Measurements from ENCODE around the gene NFKBIL1.

NFKBIL1 gene

DNA sequence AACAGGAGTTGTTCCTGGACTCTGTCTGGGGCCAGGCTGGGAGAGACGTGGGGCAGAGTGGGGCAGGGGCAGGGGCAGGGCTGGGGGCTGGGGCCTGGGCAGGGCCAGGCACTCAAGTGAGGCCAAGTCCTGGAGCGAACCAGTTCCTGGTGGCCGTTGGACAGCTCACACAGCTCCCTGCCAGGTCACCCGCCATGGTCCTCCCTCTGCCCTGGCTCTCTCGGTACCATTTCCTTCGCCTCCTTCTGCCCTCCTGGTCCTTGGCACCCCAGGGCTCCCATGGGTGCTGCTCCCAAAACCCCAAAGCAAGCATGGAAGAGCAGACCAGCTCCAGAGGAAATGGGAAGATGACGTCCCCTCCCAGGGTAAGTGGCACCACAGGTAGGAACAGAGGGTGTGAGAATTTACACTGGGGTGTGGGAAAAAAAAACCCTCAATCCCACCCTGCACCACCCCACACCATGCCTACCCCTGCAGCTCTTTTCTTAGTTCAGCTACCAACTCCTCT, 18.5 kb upstream of the NFKBIL1 start, which contains the start of gene MCCD1:
Gene MCCD1, plus strand, starts transcription at position 142 of the 508 bp plus-strand sequence. Its CDS starts 53 bp downstream, at position 195.
- Histone ChIP-seq H3K36me3 (ENCODE audit: control insufficient read depth, insufficient read depth, low read length) (peaks cover 23% of the 10 kb centered on the region), H3K4me3 (ENCODE audit: low read depth, low read length) (no peak within 1 kb of the TSS), H3K9ac (ENCODE audit: low read depth, low read length) (no peak within 1 kb of the TSS), H3K9me3 (ENCODE audit: control insufficient read depth, insufficient read depth, low read length) (no peaks in the 10 kb centered on the region), H3K4me1 (ENCODE audit: control insufficient read depth, insufficient read depth, low read length) (peaks cover 3% of the 10 kb centered on the region), H3K27me3 (ENCODE audit: control insufficient read depth, insufficient read depth, low read length) (no peaks in the 10 kb centered on the region)

DNA sequence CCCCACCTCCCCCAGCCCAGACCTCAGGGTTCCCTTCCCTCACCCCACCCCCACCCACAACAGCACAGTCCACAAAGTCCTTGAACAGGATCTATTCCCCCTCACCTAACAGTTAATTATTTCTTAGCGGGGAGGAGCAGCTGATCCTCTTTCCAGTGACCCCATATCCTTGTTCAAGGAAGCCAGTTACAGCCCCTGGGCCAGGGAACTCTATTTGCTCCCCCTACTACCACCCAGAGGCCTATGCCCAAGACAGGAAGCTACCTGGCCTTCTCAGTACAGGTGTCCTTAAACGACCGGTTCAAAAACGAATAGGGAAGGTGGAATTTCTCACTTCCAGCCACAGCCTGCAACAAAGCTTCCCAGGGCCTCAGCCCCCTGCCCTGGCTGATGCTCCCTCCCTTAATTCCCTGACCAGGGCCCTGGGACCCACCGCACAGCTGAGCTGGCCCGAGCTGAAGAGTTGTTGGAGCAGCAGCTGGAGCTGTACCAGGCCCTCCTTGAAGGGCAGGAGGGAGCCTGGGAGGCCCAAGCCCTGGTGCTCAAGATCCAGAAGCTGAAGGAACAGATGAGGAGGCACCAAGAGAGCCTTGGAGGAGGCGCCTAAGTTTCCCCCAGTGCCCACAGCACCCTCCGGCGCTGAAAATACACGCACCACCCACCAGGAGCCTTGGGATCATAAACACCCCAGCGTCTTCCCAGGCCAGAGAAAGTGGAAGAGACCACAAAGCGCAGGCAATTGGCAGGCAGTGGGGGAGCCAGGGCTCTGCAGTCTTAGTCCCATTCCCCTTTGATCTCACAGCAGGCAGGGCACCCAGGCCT, 17.9 kb upstream of the NFKBIL1 start:
- H3K4me1 ChIP-seq (ENCODE audit: control insufficient read depth, insufficient read depth, low read length): peaks cover 3% of the 10 kb centered on the region
- H3K4me3 ChIP-seq (ENCODE audit: low read depth, low read length): no peak overlapping the region
- no peaks in the 10 kb centered on the region for H3K9me3 ChIP-seq (ENCODE audit: control insufficient read depth, insufficient read depth, low read length)
- H3K27me3 ChIP-seq (ENCODE audit: control insufficient read depth, insufficient read depth, low read length): no peaks in the 10 kb centered on the region
- H3K9ac ChIP-seq (ENCODE audit: low read depth, low read length): no peak overlapping the region
- peaks cover 29% of the 10 kb centered on the region for H3K36me3 ChIP-seq (ENCODE audit: control insufficient read depth, insufficient read depth, low read length)

DNA sequence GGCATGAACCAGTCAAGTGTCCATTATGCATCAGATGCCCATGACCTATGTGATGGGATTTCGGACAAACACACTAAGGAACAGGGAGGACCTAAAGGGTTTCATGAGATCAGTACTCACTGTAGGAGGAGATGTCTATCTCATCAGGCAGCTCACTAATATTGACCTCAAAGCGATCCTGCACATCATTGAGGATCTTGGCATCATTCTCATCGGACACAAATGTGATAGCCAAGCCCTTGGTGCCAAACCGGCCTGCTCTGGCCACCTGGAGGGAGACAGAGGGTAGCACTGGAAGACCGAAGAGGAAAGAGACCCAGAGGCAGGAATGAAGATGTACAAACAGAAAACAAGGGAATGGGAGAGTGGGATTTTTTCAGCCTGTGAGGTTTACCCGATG, 16.7 kb upstream of the NFKBIL1 start:
- H3K36me3 ChIP-seq (ENCODE audit: control insufficient read depth, insufficient read depth, low read length): peaks cover 40% of the 10 kb centered on the region

GRCh38 chr6:31531162-31531561, 16.2 kb upstream of the NFKBIL1 start:
- Histone ChIP-seq H3K9me3 (ENCODE audit: control insufficient read depth, insufficient read depth, low read length) (no peaks in the 10 kb centered on the region), H3K36me3 (ENCODE audit: control insufficient read depth, insufficient read depth, low read length) (peaks cover 46% of the 10 kb centered on the region), H3K27me3 (ENCODE audit: control insufficient read depth, insufficient read depth, low read length) (no peaks in the 10 kb centered on the region), H3K4me3 (ENCODE audit: low read depth, low read length) (no peak overlapping the region), H3K9ac (ENCODE audit: low read depth, low read length) (no peak overlapping the region), H3K4me1 (ENCODE audit: control insufficient read depth, insufficient read depth, low read length) (peaks cover 3% of the 10 kb centered on the region)

More for the DNA sequence above, 16.7 kb upstream of the NFKBIL1 start:
- H3K9ac ChIP-seq (ENCODE audit: low read depth, low read length): no peak overlapping the region
- peaks cover 3% of the 10 kb centered on the region for H3K4me1 ChIP-seq (ENCODE audit: control insufficient read depth, insufficient read depth, low read length)
- H3K9me3 ChIP-seq (ENCODE audit: control insufficient read depth, insufficient read depth, low read length): no peaks in the 10 kb centered on the region
- no peak overlapping the region for H3K4me3 ChIP-seq (ENCODE audit: low read depth, low read length)
- no peaks in the 10 kb centered on the region for H3K27me3 ChIP-seq (ENCODE audit: control insufficient read depth, insufficient read depth, low read length)

DNA sequence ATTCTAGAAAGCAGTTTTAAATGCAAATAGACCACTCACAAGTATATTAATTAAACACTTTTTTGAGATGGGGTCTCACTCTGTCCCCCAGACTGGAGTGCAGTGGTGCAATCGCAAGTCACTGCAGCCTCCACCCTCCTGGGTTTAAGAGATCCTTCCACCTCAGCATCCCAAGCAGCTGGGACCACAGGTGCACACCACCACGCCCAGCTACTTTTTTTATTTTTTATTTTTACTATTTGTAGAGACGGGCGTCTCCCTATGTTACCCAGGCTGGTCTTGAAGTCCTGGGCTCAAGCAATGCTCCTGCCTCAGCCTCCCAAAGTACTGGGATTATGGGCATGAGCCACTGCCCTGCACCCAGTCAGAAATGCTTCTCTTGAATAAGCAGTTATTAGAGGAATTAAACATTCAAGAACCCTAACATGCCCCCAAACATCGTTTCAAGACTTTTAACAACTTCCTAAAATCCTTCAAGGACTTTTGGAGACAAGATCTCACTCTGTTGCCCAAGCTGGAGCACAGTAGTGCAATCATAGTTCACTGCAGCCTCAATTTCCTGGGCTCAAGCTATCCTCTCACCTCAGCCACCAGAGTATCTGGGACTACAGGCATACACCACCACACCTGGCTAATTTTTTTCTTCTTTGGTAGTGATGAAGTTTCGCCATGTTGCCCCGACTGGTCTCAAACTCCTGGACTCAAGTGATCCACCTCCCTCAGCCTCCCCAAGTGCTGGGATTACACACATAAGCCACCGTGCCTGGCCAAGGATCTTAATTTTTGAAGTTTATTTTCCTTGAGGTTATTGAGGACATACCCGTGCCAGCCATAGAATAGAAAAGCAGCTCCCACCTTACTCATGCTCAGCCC, 15.4 kb upstream of the NFKBIL1 start:
- Histone ChIP-seq H3K9ac (ENCODE audit: low read depth, low read length) (no peak overlapping the region), H3K4me3 (ENCODE audit: low read depth, low read length) (no peak overlapping the region), H3K36me3 (ENCODE audit: control insufficient read depth, insufficient read depth, low read length) (peaks cover 52% of the 10 kb centered on the region), H3K9me3 (ENCODE audit: control insufficient read depth, insufficient read depth, low read length) (no peaks in the 10 kb centered on the region), H3K4me1 (ENCODE audit: control insufficient read depth, insufficient read depth, low read length) (peaks cover 3% of the 10 kb centered on the region), H3K27me3 (ENCODE audit: control insufficient read depth, insufficient read depth, low read length) (no peaks in the 10 kb centered on the region)

GRCh38 chr6:31532644-31533454, 14.6 kb upstream of the NFKBIL1 start:
- Histone ChIP-seq H3K36me3 (ENCODE audit: control insufficient read depth, insufficient read depth, low read length) (peaks cover 57% of the 10 kb centered on the region), H3K4me3 (ENCODE audit: low read depth, low read length) (no peak overlapping the region), H3K27me3 (ENCODE audit: control insufficient read depth, insufficient read depth, low read length) (no peaks in the 10 kb centered on the region), H3K4me1 (ENCODE audit: control insufficient read depth, insufficient read depth, low read length) (peaks cover 3% of the 10 kb centered on the region), H3K9me3 (ENCODE audit: control insufficient read depth, insufficient read depth, low read length) (no peaks in the 10 kb centered on the region), H3K9ac (ENCODE audit: low read depth, low read length) (no peak overlapping the region)

- Histone ChIP-seq H3K9me3 (ENCODE audit: control insufficient read depth, insufficient read depth, low read length) (no peaks in the 10 kb centered on the region), H3K4me1 (ENCODE audit: control insufficient read depth, insufficient read depth, low read length) (peaks cover 3% of the 10 kb centered on the region), H3K27me3 (ENCODE audit: control insufficient read depth, insufficient read depth, low read length) (no peaks in the 10 kb centered on the region), H3K9ac (ENCODE audit: low read depth, low read length) (no peak overlapping the region), H3K36me3 (ENCODE audit: control insufficient read depth, insufficient read depth, low read length) (peaks cover 63% of the 10 kb centered on the region), H3K4me3 (ENCODE audit: low read depth, low read length) (no peak overlapping the region)
Observed at GRCh38 chr6:31533455-31533841, 14.0 kb upstream of the NFKBIL1 start.

GRCh38 chr6:31534011-31534410, 13.4 kb upstream of the NFKBIL1 start:
- H3K9ac ChIP-seq (ENCODE audit: low read depth, low read length): no peak overlapping the region
- no peaks in the 10 kb centered on the region for H3K9me3 ChIP-seq (ENCODE audit: control insufficient read depth, insufficient read depth, low read length)
- peaks cover 69% of the 10 kb centered on the region for H3K36me3 ChIP-seq (ENCODE audit: control insufficient read depth, insufficient read depth, low read length)
- H3K4me1 ChIP-seq (ENCODE audit: control insufficient read depth, insufficient read depth, low read length): peaks cover 4% of the 10 kb centered on the region
- no peaks in the 10 kb centered on the region for H3K27me3 ChIP-seq (ENCODE audit: control insufficient read depth, insufficient read depth, low read length)
- no peak overlapping the region for H3K4me3 ChIP-seq (ENCODE audit: low read depth, low read length)

DNA sequence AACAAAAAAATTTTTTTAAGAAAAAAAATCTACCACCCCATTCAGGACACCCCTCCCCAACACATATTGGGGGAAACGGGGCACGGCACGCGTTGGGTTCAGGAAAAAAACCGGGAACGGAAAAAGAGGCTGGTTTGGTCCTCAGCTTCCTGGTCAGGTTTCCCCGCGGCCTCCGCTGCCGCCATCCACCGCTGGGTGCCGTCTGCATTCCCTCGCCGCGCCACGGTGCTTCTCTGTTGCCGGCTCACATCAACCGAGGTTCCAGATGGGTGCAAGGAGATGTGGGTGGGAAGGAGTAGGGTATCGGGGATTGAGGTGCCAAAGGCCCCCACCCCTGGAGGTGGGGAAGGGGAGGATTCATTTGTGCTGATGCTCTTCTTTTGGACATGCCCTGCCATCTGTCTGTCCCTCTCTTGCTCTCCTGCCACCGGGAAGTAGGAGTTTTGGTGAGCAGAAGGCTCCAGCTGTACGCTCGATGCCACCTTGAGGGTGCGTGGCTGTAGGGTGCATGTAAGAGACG, 12.8 kb upstream of the NFKBIL1 start:
- Histone ChIP-seq H3K9me3 (ENCODE audit: control insufficient read depth, insufficient read depth, low read length) (no peaks in the 10 kb centered on the region), H3K9ac (ENCODE audit: low read depth, low read length) (no peak overlapping the region), H3K27me3 (ENCODE audit: control insufficient read depth, insufficient read depth, low read length) (no peaks in the 10 kb centered on the region), H3K36me3 (ENCODE audit: control insufficient read depth, insufficient read depth, low read length) (peaks cover 75% of the 10 kb centered on the region), H3K4me3 (ENCODE audit: low read depth, low read length) (no peak overlapping the region), H3K4me1 (ENCODE audit: control insufficient read depth, insufficient read depth, low read length) (peaks cover 8% of the 10 kb centered on the region)

- H3K4me3 ChIP-seq (ENCODE audit: low read depth, low read length): no peak overlapping the region
- no peaks in the 10 kb centered on the region for H3K9me3 ChIP-seq (ENCODE audit: control insufficient read depth, insufficient read depth, low read length)
- peaks cover 74% of the 10 kb centered on the region for H3K36me3 ChIP-seq (ENCODE audit: control insufficient read depth, insufficient read depth, low read length)
- H3K27me3 ChIP-seq (ENCODE audit: control insufficient read depth, insufficient read depth, low read length): no peaks in the 10 kb centered on the region
- no peak overlapping the region for H3K9ac ChIP-seq (ENCODE audit: low read depth, low read length)
- peaks cover 10% of the 10 kb centered on the region for H3K4me1 ChIP-seq (ENCODE audit: control insufficient read depth, insufficient read depth, low read length)
Observed at GRCh38 chr6:31535538-31536324, 11.7 kb upstream of the NFKBIL1 start.
